GM19240 (cell line): ENCODE results near the gene CASP2.

Experiments
- DNase-seq: peaks from one replicate; pipeline ENCODE4 v3.0.0; 2011; ENCODE audit warnings: low spot score; ENCODE audit not compliant: insufficient read length

Gene CASP2

DNA sequence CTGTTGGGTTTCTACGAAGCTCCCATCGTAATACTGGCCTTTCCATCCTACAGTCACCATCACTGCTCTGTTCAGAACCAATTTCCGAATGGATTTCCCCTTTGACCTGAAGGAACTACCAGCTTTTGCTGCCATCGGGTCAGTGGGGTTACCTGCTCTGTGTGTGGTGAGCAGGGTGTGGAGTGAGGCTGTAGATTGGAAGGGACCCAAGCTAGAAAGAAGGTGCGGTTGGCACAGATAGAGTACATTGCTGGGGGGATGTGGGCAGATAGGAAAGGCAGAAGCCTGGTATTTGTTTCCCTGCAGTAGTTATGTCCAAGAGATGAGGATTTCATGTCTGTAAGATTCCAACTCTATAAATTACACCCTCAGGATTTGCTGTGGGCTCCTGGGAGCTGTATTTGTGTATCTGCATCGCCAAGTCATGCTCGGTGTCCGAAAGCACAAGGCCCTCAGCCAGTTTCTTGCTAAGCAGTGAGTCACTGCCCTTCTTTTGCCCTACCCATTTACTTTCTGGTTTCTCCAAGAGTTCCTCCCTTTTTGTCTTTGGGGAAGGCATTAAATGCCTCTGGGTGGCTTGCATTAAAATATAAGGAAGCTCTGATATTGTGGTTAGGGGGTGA is 43.1 kb downstream of the CASP2 start:
- no peak for DNase-seq

DNA sequence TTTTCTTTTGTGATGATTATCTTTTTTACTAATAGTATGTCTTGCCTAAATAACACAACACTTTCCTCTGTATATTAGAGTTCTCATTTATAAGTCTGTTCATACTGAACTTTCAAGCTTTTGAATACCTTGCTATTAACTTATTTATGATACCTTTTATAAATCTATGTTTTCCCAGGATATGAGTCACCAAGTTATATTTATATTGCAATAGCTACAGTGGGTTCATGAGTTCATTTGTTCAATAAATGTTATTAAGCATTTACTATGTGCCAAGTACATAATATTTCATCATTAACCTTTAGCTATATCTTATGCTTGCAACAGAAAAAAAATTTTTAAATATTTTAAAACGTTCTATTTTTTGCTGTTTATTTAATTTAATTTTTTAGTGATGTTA is 46.1 kb downstream of the CASP2 start:
- no peak for DNase-seq

DNA sequence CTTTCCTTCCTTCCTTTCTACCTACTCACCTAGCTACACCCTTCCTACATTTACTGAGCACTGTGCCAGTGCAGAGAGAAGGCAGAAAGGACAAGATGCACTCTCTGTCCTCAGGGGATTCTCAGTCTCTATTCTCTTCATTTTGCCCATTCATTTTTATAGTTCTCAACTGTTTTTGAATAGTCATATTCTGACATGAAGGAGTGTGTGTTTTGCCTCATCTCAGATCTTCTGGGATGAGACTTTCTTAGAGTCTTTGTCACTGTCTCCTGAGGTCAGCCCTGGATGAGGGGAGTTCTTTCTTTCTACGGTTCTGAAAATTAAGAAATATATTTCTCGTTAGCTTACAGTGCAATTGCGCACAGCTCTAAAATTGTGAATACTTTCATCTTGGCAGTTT is 49.1 kb downstream of the CASP2 start:
- DNase-seq, result no peak

- no peak for DNase-seq
Observed at GRCh38 chr7:143341842-143342241, 53.7 kb downstream of the CASP2 start.

- DNase-seq, result no peak
Observed at GRCh38 chr7:143343596-143343995, 55.4 kb downstream of the CASP2 start.

DNA sequence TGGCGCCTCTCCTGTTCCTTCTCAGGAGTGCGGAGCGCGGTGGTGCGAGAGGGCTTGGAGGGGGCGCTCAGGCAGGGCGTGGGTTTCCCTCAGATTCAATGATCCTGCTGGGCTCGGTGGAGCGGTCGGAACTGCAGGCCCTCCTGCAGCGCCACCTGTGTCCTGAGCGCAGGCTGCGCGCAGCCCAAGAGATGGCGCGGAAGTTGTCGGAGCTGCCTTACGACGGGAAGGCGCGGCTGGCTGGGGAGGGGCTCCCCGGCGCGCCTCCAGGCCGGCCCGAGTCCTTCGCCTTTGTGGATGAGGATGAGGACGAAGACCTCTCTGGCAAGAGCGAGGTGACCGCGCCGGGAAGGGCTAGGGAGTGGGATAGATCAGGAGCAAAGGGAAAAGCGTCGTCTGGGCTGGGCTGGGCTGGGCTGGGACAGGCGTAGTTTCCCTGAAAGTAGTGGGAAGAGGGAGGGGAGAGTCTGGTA is 57.3 kb downstream of the CASP2 start:
- DNase-seq, result no peak

DNA sequence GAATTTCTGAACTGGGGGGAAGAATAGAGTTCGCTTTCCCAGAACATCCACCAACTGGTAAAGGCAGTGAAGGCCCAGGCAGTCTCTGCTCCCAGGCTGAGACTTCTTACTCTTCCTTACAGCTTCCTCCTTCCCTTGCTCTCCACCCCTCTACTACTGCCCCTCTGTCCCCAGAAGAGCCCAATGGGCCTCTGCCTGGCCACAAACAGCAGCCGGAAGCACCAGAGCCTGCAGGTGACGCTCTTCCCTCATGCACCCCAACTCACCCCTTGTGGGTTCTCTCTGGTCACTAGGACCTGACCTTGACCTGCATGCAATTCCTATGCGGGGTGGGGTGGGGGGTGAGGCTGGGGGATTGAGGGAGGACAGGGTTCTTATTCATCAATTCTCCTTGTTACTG is 57.9 kb downstream of the CASP2 start:
- no peak for DNase-seq

GRCh38 chr7:143347950-143348349 is 59.8 kb downstream of the CASP2 start:
- no peak for DNase-seq

DNA sequence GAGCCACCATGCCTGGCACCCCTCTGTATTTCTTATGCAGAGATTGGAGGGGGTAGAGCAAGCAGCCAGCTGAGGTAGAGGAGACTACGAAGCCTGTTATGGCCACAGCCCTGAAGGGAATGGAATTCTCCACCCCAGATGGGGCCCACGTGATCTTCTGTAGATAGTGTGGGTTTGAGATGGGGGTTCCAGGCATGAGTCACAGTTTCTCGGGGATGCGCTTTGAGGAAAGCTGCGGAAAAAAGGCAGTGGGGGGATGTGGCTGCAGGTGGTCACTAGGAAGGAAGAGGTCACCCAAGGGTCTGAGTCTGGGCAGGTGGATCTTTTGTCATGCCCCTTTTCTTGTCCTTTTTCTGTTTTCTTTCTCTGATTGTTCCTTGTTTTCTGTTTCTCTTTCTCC is 62.9 kb downstream of the CASP2 start:
- no peak for DNase-seq

- DNase-seq, result no peak
Observed at GRCh38 chr7:143351574-143351973, 63.4 kb downstream of the CASP2 start.

DNA sequence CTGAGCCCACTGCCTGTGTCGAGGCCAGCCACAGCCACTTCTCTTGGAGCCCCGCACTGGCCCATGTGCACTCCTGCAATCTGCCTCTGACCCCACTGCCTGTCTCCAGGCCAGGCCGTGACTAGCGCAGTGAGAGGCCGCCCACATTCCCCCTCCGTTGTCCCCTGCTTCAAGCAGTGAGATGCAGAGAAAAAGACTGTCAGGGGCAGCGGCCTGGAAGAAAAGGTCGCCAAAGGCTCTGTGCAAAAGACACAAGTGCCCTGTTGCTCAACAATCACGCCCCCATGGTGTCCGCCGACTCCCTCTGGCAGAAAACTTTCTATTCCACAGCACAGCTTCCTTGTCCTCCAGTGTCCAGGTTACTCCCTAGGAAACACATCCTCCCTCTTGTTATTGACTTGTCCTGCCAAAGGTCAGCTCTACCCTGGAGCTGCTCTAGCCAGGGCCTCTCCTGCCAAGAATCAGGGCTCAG is 64.4 kb downstream of the CASP2 start:
- DNase-seq, result no peak

DNA sequence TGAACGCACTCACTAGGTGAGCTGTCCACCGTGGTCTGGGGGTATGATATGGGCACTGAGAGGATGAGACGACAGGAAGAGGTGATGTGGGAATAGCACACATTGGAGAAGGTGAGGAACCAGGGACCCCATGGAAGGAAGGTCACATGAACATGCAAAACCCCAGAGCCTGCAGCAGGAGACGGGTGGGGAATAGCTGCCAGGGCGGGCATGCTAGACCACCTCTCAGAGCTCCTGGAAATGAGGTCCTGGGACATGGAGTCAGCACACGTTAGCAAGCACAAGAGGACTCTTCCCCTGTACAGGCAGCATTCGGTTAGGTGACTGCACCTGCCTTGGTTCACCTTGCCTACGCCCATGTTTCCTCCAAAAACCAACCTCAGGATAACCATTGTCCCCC is 66.2 kb downstream of the CASP2 start:
- DNase-seq, result no peak

GRCh38 chr7:143354965-143355364 is 66.8 kb downstream of the CASP2 start:
- DNase-seq, result no peak

DNA sequence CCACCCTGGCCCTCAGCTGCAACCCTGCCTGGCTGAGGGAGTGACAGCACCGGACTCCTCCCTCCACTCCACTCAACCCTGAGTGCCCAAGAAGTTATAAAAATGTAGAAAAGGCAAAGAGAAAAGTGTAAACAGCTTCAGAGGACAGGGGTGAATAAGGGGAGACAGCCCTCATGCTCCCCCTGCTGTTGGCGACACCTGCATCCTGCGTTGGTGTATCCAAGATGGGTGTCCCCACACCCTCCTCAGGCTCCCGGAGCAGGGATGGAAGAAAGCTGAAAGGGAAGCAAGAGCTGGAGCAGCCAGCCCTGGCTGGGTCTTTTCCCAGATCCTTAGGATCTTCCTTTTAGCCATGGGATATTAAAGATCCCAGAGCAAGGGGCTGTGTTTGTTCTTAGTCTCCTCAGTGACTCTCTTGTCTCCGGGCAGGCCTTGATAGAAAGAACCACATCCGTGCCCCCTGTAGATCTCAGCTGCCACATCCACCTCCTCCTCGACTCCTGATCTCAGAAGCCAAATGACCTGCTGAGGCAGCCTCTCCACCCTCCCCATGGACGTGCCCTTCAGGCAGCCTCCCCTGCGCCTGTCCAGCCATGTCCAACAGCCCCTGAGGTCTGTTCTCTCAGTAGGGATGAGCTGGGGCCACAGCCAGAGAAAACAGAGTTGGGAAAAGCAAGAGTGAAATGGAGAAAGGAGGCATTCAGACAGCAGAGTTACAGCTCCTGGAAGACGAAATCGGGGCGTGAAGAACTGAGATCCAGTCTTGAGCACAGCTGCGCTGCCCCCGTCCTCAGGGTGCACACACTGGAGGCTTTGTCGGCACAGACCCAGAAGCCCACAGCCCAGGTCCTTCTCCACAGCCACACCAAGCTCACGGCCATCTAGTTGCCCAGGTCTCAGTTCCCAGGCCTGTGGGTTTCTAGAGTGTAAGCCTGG is 67.6 kb downstream of the CASP2 start:
- no peak for DNase-seq

DNA sequence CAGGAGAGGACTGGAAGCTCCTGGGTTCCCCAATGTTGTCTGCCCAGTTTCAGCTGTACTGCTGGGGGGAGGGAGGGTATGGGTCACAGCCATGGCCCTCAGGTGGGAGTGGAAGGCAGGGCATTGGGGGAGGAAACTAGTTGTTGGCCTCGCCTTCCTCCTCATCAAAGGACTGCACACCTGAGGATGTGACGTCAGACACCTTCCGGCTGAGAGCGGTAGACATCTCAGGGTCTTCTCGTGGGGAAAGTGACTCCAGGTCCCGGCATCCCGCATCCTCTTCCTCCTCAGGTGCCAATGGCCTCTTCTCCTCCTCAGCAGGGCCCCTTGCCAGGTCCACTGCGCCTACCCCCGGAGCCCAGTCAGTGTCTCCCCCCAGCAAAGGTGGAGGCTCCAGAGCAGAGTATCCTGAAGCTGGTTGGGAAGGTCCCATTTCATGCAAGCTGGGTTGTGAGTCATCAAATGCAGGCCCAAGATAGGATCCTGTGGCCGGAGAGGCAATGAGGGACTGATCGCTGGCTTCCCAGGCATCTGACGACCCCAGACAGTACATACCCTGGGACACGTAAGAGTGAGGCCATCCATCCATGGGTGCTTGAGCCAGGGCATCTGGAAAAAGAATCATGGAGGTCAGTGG is 68.4 kb downstream of the CASP2 start:
- no peak for DNase-seq
